Stomach (tissue), 9 donors: Measurements from ENCODE around the gene FAP. TPM values are rescaled to one million over a fixed set of nuclear protein-coding genes. Genes with fewer than 3 reads are reported as not detected.

Experiments used
- DNase-seq, 2 donors: peaks; one replicate each; pipeline versions ENCODE4 v3.0.0 to v3.0.0-alpha.2; 2013 to 2019
- H3K27ac ChIP-seq, 5 donors: fragments of 200-600 bp in 4 of 5; sonication (generic) in 4 of 5; one replicate each; pipeline ENCODE4 v1.5.1; 2013 to 2019; ENCODE audit warnings: mild to moderate bottlenecking in 1 of 5, moderate library complexity in 1 of 5
- H3K27me3 ChIP-seq, 3 donors: fragments of 200-600 bp; sonication (generic); one replicate each; pipeline ENCODE4 v1.5.1; 2017 to 2019; ENCODE audit warnings: mixed run types in 1 of 3
- H3K36me3 ChIP-seq, 4 donors: fragments of 200-600 bp; sonication (generic); 1 replicate in 3 of 4; 2 replicates in 1 of 4; pipeline ENCODE4 v1.5.1; 2016 to 2019
- H3K4me1 ChIP-seq, 4 donors: fragments of 200-600 bp; sonication (generic); one replicate each; pipeline ENCODE4 v1.5.1; 2016 to 2019
- H3K4me3 ChIP-seq, 4 donors: fragments of 200-600 bp; sonication (generic) in 3 of 4; one replicate each; pipeline ENCODE4 v1.5.1; 2016 to 2019; ENCODE audit warnings: mild to moderate bottlenecking in 1 of 4
- H3K9me3 ChIP-seq, 4 donors: fragments of 200-600 bp; sonication (generic); one replicate each; pipeline ENCODE4 v1.5.1; 2016 to 2019
- EP300 ChIP-seq: sonication (generic); formaldehyde crosslinking; IDR thresholded peaks from one replicate; pipeline ENCODE4 v1.6.1; 2017; ENCODE audit warnings: antibody characterized with exemption
- POLR2A ChIP-seq, 4 donors: fragments of 450-650 bp; IDR thresholded peaks; one replicate each; pipeline ENCODE4 v1.6.1; 2016; ENCODE audit warnings: antibody characterized with exemption in 4 of 4, control low read depth in 2 of 4, mild to moderate bottlenecking in 1 of 4, moderate library complexity in 1 of 4
- POLR2AphosphoS5 ChIP-seq, 3 donors: sonication (generic); formaldehyde crosslinking; IDR thresholded peaks; one replicate each; pipeline ENCODE4 v1.6.1; 2016; ENCODE audit warnings: antibody characterized with exemption in 3 of 3
- WGBS, 5 donors: extraction: QIAGEN DNeasy Blood & Tissue Kit in 3 of 5; methylation state at CpG; one replicate each; pipeline versions ENCODE4 v1.1.5 to v1.1.7; 2013 to 2018; 5-methylcytosine and 5-hydroxymethylcytosine counted together
- intact Hi-C: fragments of 100-400 bp; cut with DNase I; formaldehyde crosslinking; loops from one replicate; pipeline ENCODE4 v1.15.1; 2023; ENCODE audit warnings: low total_unique reads
- polyA plus RNA-seq, 3 donors: library from polyadenylated mRNA; stranded (reverse); fragments of 200-250 nt; gene quantifications; one replicate each; pipeline ENCODE4 v1.2.3, GENCODE V29; 2013
- total RNA-seq, 5 donors: library from RNA; depleted of rRNA; stranded (reverse); fragments of >200 nt; gene quantifications; one replicate each; pipeline versions ENCODE4 v1.1.0 to v1.2.3, GENCODE V29; 2014 to 2016
- TF ChIP-seq, protein P1 (sequence below), 7 experiments: fragments of 450-650 bp in 4 of 7; fragments of 200-600 bp in 3 of 7; sonication (generic) in 3 of 7; IDR thresholded peaks; one replicate each; pipeline ENCODE4 v1.5.1; 2016 to 2019; ENCODE audit warnings: antibody characterized with exemption in 7 of 7, control low read depth in 2 of 7, mild to moderate bottlenecking in 1 of 7
- donor health status: healthy with polysubstance abuse.
- donor health status: Bipolar disorder and iron deficiency.
- donor health status: healthy.

The FAP gene
- total and polyA plus RNA-seq, 8 donors = 0.87 to 15.1 (median 3.8) TPM; not detected in 2

DNA sequence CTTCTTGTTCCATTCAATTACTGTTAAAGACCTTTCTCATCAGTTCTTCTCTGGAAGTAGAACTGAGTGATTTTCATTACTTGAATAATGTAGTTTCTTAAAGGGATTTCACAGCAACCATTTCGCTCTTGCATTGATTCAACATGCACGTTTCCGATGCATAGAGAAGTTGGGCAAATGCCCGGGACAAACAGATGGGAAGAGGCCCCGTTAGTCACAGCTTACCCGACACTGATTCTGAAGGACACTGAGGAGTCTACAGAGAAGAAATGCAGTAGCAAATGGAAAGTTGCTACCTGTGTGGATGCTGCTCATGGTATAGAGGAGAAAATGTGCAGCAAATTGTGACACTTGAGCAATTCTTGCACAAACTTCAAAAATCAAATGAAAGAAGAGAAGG is 58.9 kb downstream of the FAP start:
- 83 to 93% (median 90%) methylated on average over 6 of the region's 6 CpGs for WGBS, 5 donors
- Histone ChIP-seq H3K27me3 (no peaks in the 10 kb centered on the region), H3K36me3 (no peaks in the 10 kb centered on the region), H3K27ac (no peak overlapping the region), H3K4me3 (no peak overlapping the region), H3K4me1 (no peaks in the 10 kb centered on the region), H3K9me3 (no peaks in the 10 kb centered on the region)
- intact Hi-C loops = no loop called here
- TF ChIP-seq POLR2AphosphoS5 (IDR thresholded peaks at IDR 0.05) = no peak
- no peak for TF ChIP-seq EP300
- no peak for DNase-seq

DNA sequence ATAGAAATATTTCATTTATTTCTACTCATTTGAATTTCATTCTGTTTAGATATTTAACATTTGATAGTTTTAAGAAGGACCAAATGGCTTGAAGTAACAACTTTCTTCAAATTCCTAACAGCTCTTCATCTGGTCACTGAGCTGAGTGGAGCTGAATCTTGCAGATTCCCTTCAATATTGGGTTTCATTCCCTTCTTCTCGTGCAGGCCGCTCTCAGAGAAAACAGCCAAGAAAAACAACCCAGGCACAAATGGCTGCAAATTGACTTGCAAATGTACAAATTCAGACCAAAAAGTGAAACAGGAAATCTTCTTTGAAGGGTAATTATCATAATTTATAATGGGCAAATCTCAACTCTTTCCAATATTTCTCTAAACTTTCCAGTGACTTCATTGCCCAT is 60.9 kb downstream of the FAP start:
- no peak for DNase-seq
- no peaks in the 10 kb centered on the region for H3K27me3 ChIP-seq
- H3K4me1 ChIP-seq = no peaks in the 10 kb centered on the region
- H3K4me3 ChIP-seq = no peak overlapping the region
- H3K9me3 ChIP-seq = no peaks in the 10 kb centered on the region
- WGBS, 5 donors = 80 to 90% (median 89%) methylated on average over 2 of the region's 2 CpGs
- TF ChIP-seq, protein P1, sequence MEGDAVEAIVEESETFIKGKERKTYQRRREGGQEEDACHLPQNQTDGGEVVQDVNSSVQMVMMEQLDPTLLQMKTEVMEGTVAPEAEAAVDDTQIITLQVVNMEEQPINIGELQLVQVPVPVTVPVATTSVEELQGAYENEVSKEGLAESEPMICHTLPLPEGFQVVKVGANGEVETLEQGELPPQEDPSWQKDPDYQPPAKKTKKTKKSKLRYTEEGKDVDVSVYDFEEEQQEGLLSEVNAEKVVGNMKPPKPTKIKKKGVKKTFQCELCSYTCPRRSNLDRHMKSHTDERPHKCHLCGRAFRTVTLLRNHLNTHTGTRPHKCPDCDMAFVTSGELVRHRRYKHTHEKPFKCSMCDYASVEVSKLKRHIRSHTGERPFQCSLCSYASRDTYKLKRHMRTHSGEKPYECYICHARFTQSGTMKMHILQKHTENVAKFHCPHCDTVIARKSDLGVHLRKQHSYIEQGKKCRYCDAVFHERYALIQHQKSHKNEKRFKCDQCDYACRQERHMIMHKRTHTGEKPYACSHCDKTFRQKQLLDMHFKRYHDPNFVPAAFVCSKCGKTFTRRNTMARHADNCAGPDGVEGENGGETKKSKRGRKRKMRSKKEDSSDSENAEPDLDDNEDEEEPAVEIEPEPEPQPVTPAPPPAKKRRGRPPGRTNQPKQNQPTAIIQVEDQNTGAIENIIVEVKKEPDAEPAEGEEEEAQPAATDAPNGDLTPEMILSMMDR (IDR thresholded peaks at IDR 0.05) = no peak
- TF ChIP-seq POLR2A (IDR thresholded peaks at IDR 0.05) (no peak), POLR2AphosphoS5 (IDR thresholded peaks at IDR 0.05) (no peak), EP300 (no peak)
- no peak overlapping the region for H3K27ac ChIP-seq
- intact Hi-C loops = no loop called here
- no peaks in the 10 kb centered on the region for H3K36me3 ChIP-seq

DNA sequence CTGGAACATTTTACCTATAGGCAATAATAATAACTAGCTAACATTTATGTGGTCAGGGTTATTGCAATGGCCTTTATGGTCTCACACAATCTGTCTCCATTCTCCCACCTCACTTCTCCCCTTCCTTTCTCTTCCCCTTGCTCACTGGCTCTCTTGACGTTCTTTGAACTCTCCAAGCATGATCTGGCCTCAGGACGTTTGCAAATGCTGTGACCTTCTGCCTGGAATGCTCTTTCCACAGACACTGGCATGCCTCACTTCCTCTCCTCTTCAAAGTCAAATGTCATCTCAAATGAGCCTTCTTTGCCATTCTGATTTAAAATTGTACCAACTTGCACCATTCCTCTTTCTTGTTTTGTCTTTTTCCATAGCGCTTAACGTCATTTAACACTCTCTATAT is 65.9 kb downstream of the FAP start:
- whole genome bisulfite sequencing, 5 donors = 59 to 68% (median 65%) methylated on average over 4 of the region's 4 CpGs
- intact Hi-C loops = no loop called here
- Histone ChIP-seq H3K27ac (no peak overlapping the region), H3K27me3 (no peaks in the 10 kb centered on the region), H3K36me3 (no peaks in the 10 kb centered on the region), H3K9me3 (no peaks in the 10 kb centered on the region), H3K4me3 (no peak overlapping the region), H3K4me1 (no peaks in the 10 kb centered on the region)
- DNase-seq = no peak
- TF ChIP-seq, protein P1 (IDR thresholded peaks at IDR 0.05) = no peak

DNA sequence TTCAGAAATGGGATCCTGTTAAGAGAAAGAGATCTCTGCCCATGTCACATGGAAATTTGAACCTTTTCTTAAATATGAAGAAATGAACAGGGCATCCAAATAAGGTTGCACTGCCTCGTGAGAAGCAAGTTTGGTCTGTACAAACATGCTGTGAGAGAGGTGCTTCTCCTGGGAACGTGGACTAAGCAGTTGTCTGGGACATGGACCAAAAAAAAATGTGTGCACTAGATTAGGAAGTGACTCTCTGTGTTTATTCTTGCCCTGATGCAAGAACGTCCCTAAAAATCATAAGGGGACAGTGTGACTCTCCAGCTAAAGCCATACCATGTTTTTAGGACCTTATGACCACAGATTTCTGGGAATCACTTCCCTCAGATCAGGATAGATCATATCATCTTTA is 67.5 kb downstream of the FAP start:
- no peaks in the 10 kb centered on the region for H3K4me1 ChIP-seq
- 9 to 29% (median 18%) methylated on average over 3 of the region's 3 CpGs for WGBS, 5 donors
- intact Hi-C loops = no loop called here
- no peak for DNase-seq
- no peak overlapping the region for H3K27ac ChIP-seq
- H3K4me3 ChIP-seq = no peak overlapping the region
- H3K36me3 ChIP-seq = no peaks in the 10 kb centered on the region
- H3K27me3 ChIP-seq = no peaks in the 10 kb centered on the region
- TF ChIP-seq POLR2A (IDR thresholded peaks at IDR 0.05) (no peak), EP300 (no peak), POLR2AphosphoS5 (IDR thresholded peaks at IDR 0.05) (no peak)
- TF ChIP-seq, protein P1 (IDR thresholded peaks at IDR 0.05) = no peak
- no peaks in the 10 kb centered on the region for H3K9me3 ChIP-seq

DNA sequence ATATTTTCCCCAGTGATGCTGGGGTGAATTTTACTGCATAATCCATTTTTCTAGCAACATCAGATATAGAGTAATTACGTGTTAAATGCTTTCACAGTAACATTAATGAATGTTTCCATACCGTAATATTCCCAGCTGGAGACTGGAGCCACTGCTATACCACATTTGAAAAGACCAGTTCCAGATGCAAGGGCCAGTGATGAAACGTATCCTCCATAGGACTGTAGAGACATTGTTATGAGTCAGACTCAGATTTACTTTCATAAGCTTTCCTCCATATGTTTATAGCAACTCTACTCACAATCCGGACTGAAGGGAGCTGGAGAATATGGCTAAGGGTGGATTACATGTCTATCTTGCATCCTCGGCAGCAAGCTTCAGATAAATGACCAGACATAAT is 68.5 kb downstream of the FAP start:
- WGBS, 5 donors = 69 to 81% (median 80%) methylated on average over 5 of the region's 5 CpGs

More for the DNA sequence above, 68.5 kb downstream of the FAP start:
- no peaks in the 10 kb centered on the region for H3K4me1 ChIP-seq
- no peaks in the 10 kb centered on the region for H3K9me3 ChIP-seq
- H3K36me3 ChIP-seq = no peaks in the 10 kb centered on the region
- DNase-seq = no peak
- TF ChIP-seq, protein P1 (IDR thresholded peaks at IDR 0.05) = no peak
- TF ChIP-seq POLR2AphosphoS5 (IDR thresholded peaks at IDR 0.05) (no peak), POLR2A (IDR thresholded peaks at IDR 0.05) (no peak)
- intact Hi-C loops = no loop called here
- no peak overlapping the region for H3K27ac ChIP-seq
- H3K27me3 ChIP-seq = no peaks in the 10 kb centered on the region
- no peak overlapping the region for H3K4me3 ChIP-seq
